ENCODE measurements around the gene LZTS2.
"Not testable (repeated sequence)": the region's sequence is repeated elsewhere in the genome, so short reads cannot be mapped to it uniquely, and the experiment has no call there.

The LZTS2 gene, protein sequence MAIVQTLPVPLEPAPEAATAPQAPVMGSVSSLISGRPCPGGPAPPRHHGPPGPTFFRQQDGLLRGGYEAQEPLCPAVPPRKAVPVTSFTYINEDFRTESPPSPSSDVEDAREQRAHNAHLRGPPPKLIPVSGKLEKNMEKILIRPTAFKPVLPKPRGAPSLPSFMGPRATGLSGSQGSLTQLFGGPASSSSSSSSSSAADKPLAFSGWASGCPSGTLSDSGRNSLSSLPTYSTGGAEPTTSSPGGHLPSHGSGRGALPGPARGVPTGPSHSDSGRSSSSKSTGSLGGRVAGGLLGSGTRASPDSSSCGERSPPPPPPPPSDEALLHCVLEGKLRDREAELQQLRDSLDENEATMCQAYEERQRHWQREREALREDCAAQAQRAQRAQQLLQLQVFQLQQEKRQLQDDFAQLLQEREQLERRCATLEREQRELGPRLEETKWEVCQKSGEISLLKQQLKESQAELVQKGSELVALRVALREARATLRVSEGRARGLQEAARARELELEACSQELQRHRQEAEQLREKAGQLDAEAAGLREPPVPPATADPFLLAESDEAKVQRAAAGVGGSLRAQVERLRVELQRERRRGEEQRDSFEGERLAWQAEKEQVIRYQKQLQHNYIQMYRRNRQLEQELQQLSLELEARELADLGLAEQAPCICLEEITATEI

DNA sequence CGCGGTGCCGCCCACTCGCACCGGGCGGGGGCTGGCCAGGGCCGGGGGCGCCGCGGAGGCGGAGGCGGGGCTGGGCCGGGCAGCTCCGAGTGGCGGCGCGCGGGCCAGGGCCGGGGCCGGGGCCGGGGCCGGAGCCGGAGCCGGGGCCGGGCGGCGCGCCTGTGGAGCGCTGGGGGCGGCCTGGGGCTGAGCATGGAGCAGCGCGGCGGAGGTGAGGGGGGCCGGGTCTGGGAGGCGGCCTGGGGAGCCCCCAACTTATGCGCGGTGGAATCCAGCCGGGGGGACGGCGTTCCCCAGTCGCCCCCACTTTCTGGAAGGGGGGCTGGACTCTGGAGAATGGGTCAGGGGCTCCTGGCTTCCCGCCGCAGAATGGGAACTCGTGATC lies at the start of gene LZTS2:
TSS of gene LZTS2 (plus strand) at position 67 of the 385 bp plus-strand sequence. CDS start 2,731 bp downstream, outside the sequence.
- DNase-seq = no peak

DNA sequence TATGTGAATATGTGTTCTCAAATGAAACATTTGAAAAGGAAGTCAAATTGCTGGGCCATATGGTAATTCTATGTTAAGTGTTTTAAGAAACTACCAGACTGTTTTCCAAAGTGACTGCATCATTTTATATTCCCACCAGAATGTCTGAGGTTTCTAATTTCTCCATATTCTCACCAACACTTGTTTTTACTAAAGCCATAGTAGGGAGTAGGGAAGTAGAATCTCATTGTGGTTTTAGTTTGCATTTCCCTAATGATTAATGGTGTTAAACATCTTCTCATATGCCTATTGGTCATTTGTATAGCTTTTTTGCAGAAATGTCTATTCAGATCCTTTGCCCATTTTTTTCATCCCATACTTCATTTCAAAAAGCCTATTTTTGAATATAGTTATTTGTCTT lies 39.4 kb upstream of the LZTS2 start:
- DNase-seq = no peak

DNA sequence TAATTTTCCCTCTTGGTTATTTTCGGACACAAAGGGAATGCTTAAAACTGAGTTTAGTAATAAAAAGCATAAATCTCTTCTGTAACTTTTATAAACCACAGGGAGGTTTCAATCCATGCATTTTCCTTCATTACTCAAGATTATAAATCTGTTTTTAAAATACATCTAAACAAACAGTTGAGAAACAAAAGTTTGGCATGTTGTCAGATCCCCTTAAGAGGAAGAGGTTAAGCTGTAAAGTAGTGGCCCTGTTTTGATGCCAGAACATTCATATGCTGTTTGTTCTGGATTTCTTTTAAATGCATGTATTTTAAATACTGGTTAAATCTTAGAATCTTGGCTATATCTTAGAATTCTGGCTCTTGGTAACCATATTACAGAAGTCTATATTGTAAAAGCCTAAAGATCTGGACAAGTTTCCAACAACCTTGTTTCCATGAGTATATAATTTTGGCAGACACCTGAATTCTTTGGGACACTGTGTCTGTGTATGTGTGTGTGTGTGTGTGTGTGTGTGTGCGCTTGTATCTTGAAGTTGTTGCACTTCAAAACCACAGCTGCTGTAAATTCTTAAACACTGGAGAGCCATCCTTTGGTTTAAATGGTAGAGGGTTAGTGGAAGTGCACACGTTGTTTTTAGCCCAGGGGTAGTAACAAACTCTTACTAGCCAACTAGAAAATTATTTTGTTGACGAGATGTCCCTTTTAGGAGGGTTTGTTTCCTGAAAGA lies 37.1 kb upstream of the LZTS2 start:
- no peak for DNase-seq

DNA sequence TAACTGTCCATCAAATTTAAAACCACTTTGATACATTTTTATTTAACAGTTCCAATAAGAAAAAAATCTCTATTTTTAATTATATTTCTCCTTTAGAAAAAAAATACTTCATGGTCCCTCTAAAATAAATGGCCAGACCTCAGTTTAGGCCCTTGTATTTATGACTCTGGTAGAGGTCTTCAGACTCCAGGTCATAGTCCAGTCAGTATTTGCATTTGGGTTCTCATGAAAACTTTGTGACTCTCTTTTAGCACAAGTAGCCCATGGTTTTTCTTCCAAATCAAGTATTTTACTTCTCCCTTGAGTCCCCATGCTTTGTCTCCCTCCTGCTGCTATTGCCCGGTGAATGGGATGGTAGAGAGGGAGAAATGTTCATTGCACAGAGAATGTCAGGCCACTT lies 35.8 kb upstream of the LZTS2 start:
- no peak for DNase-seq

DNA sequence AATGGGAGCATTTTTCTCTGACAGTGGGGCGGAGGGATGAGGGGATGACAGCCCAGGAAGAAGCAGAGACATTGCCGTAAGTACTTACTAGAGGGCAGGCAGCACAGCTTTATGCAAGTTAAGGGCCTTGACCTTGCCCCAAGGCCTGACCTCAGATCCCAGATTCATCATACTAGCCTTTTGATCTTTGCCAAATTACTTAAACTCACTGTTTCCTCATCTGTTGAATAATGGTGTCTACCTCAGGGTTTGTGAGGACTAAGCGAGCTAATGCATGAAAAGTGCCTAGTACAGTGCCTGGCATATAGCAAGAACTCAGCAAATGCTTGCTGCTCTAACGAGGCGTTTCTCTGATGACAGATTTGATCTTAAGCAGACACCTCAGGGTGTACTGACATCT lies 33.8 kb upstream of the LZTS2 start:
- DNase-seq = no peak

DNA sequence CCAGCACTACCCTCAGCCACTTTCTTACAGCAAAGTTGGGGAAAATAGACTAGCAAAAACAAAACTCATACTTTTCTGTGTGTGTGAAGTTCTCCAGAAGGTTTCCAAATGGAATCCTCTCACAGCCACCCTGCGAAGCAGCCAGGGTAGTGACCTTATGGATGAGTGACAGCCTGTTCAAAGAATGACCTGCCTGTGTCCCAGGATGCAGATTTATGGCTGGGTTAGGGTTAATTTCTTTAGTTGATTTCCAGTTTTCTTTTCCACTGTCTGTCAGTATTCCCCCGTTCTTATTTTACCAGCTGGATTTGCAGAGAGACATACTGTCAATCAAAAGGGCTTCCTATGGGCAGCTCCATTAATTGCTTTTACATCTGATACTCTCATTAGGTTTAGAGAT lies 32.7 kb upstream of the LZTS2 start:
- no peak for DNase-seq

DNA sequence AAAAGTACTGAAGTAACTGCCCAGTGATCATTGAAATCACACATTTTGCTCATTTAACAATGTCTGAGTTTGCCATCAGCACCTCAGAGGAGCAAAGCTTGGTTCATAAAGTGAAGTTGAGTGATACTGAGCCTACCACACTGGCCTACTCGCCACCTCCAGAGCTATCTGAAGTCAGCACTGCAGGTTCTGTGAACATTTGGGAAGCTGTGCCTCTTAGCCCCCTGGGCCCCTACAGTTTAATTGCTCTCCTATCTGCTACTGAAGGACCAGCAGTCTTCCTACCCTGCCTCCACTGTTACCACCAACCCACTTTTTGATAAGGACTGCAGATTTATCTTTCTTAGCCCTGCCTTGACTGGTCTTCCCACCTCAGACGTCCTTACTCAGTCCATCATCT lies 32.3 kb upstream of the LZTS2 start:
- no peak for DNase-seq

DNA sequence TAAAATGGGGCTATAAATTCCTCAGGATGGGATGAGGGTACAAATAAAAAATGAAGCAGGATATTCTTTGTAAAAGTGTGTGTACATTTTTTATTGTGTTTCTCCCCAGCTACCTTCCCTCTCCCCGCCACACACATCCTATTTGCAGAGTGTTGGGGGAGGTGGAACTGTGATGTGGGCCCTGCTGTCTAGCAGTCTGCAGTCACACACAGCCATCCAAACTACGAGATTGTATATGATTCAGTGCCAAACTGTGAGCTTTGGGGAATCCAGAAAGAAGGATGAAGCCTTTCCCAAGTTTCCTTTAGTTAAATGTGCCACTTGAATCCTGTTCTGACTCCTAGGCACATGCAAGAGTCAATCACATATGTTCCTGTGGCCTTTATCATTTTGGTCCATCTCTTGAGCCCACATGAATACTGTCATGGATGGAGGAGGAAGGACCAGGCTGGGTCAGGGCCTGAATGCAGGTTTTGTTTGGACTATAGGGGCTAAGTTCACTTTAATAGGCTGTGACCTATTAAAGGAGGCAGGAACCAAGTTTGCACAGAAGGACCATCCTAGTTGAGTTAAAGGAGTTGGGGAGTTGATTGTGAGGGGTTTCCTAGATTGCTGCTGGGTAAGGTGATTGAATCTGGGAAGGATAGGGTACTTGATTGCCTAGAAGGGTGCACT lies 31.4 kb upstream of the LZTS2 start:
- no peak for DNase-seq

DNA sequence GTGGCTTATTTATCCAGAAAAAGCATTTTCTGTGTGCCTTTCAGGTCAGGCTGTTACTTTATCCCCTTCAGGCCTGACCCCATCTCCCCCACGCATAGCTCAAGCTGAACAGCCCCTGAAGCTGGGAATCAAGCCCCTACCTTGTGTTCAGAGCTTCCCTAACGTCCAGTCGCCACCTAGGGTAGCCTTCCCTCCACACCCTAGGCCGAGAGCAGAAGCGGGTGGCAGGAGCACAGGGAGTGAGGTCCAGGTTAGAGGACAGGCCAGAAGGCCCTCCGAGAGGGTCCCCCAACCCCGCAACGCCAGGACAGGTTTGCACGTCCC lies 30.8 kb upstream of the LZTS2 start:
- no peak for DNase-seq

DNA sequence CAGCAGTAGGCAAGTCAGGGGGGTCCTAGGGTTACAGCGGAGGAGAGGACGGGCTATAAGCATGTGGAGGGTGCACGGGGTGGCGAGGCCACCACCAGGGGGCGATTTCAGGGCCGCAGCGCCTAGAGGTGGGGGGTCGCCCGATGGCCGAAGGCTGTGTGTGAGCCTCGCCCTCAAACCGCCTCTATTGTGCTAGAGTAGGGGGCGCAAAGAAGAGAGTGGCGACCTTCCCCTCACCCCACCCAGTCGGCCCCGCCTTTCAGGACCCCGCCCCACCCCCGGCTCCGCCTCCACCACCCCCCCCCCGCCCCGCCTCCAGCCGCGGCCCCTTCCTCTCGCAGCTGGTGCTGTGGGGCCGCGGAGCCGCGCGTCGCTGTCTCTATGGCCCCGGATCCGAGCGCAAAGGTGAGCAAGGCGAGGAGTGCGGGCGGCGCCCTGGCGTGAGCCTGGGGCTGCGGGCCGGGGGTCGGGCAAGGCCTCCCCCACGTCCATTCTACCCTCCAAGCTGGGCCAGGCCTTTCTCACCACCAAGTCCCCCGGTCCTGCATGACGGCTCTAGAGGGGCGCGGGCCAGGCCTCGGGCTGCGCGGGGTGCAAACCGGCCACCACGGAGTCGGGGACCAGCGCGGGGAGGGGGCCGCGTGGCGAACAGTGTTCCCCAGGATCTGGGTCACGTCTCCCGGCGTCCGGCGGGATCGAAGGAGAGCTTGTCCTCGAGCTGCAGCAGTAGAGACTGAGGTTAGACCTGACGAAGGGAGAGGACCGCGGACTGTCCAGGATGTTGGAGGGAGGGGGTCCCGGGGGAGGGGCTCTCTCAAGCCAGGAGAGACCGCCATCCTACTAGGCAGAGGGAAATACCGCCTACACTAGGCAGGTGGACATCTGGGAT lies 30.2 kb upstream of the LZTS2 start, which contains the start of gene SEMA4G:
TSS of gene SEMA4G (plus strand) at position 318 of the 889 bp plus-strand sequence. CDS start 3,409 bp downstream, outside the sequence.
- DNase-seq = peak; percentile 46

DNA sequence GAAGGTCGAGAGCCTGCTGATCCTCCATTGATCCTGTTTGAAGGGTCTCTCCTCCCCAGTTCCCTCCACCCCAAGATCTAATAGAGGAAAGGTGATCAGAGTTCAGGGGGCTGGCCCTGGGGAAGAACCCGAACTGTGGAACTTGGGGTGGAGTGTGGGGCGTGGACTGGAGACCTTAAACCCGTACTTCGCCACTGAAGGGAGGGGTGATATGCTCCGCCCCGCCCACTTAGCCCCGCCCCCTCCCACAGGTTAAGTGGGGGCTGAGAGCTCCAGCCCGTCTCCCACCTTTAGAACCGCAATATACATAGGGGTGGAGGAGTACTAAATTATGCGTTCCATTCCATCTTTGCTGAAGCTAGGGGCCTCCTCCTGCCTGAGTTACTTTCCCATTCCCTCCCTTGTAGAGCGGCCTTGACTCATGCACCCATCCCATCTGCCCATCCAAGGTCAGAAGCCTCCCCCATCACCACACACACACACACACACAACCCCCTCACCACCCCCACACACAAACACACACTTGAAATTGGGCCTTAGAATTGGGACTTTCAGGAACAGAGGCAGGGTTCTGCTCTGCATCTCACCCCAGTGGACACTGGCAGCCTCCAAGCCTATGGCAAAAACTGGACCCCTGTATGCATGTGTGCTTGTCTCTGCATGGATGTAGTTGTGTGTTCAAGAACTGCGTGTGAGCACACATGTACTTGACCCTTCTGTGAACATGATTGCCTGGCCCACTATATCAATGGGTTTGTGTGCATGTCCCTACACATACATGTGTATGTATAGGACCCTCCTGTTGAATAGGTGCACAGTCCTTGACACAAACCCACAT lies 29.3 kb upstream of the LZTS2 start:
- peak; percentile 57 for DNase-seq

DNA sequence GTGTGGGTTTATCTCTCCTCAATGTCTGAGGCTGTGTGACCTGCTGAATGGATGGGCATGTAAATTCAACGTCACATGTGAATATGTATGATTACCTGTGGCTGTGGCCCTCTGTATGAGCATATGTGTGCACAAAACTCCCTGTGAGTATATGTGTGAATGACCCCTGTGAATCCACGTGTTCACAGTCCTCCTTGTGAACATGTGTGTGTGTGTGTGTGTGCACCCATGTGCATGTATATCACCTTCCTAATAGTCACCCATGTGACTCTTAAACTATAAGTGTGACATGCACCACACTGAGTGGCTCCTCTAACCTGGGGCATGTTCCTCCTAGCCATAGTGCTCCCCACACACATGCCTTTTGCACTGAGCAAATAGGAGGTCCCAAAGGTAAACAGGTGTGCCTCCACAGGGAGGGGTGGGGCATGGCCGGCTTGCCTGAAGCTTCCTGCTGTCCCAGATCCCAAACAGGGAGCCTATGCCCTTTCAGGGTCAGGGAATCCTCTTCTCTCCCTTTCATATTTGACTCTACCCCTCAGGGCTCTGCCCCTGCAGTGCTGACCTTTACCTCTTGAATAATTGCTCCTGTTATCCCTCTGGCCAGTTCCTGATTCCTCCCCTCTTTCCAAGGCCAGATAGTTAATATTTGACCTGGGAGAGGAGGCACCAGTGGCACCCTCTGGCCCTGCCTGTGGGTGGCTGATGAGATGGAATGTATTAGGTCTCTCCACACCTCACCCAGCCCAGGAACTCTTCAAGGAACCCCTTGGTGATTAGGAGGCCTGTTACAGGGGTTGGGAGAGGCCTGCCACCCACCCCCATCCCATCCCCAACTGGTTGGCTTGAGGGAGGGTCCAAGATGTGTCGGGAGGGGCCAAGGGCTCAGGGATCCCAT lies 28.4 kb upstream of the LZTS2 start:
- no peak for DNase-seq

DNA sequence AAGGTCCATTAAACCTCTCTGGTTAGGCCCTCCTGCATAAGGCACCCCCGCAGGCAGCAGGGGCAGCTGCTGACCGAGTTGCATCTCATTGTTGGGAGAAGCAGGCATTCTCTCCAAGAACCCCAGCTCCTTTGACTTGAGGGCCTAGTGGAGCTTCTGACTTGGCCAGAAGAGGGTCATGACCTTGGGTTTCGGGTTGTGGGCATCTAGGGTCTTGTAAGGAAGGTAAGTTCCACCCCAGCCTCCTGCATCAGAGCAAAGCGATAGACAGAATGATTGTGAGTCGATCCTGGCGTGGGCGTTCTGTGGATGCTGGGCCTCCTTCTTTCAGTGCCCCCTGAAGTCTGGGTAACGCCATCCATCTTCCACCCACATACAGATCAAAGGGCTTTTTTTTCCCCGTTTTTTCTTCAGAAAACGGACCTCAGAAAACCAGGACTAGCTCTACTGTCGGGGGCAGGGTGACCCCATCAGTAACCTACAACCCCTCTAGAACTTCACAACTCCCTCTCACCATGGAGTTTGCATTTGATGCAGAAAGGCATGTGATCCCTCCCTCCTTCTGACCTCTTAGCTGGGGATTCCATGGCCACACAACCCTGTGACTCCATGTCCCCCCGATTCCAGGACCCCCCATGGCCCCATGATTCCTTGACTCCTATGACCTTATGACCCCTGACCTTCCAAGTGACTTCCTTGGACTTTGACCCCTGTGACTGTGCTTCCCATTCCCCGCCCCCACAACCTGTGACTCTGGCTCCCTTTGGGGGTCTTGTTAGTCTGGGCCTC lies 27.3 kb upstream of the LZTS2 start:
- no peak for DNase-seq

DNA sequence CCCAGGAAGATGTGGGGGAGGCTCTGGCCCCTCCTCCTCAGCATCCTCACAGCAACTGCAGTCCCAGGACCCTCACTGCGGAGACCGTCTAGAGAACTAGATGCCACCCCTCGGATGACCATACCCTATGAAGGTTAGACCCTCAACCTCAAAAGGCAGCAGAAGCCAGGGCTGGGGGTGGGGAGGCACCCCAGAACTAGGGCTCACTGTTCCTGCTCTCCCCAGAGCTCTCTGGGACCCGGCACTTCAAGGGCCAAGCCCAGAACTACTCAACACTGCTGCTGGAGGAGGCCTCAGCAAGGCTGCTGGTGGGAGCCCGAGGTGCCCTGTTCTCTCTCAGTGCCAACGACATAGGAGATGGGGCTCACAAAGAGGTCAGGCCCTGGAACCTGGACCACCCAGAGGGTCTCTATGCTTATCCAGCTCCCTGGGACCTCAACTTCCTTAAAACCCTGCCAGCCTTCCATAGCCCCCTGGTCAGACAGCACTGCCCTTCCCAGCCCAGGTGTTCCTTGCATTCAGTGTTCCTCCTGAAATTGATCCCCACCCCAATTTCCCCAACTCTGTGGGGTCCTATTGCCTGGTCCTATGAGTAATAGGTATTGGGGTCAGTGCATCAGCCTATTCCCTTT lies 26.6 kb upstream of the LZTS2 start:
- no peak for DNase-seq

DNA sequence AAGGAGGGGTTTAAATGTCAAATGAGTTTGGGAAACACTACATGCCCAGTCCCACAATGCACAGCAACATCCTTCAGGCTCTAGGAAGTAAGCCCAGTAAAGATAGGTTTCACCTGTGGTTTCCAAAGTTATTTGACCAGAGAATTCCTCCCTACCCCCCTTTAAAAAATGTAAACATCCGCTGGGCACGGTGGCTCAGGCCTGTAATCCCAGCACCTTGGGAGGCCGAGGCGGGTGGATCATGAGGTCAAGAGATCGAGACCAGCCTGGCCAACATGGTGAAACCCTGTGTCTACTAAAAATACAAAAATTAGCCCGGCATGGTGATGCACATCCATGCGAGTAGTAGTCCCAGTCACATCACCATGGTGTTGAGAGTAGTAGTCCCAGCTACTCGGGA lies 24.2 kb upstream of the LZTS2 start:
- not testable (repeated sequence) for DNase-seq

DNA sequence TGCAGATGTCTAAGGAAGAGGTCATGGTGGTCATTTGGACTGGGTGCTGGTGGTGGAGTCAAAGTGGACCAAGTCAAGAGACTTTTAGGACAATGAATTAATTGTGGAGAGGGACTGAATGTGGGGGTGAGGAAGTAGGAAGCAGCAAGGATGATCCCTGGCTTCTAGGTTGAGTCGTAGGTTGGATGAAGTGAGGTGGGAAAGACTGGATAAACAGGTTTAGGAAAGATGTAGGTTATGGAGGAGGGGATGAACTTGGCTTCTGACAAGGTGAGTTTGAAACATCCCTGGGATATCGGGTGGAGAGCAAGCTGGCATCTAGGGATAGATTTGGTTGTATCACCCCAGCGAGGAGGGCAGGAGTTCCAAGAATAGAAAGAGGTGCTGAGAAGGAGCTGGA lies 22.7 kb upstream of the LZTS2 start:
- DNase-seq = no peak

DNA sequence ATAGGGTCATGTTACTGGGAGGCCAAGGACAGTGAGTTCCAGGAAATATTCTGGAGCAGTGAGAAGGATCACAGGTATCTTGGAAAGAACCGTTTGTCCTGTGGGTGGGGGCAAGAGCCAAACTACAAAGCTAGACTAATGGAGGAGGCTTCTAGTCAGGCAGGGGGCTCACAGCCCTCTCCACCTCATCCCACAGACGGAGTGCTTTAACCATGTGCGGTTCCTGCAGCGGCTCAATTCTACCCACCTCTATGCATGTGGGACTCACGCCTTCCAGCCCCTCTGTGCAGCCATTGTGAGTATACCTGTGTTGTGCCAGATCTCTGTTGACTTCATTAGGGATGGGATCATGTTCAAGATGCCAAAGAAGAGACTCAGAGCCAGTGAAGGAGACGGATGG lies 22.2 kb upstream of the LZTS2 start:
- no peak for DNase-seq

DNA sequence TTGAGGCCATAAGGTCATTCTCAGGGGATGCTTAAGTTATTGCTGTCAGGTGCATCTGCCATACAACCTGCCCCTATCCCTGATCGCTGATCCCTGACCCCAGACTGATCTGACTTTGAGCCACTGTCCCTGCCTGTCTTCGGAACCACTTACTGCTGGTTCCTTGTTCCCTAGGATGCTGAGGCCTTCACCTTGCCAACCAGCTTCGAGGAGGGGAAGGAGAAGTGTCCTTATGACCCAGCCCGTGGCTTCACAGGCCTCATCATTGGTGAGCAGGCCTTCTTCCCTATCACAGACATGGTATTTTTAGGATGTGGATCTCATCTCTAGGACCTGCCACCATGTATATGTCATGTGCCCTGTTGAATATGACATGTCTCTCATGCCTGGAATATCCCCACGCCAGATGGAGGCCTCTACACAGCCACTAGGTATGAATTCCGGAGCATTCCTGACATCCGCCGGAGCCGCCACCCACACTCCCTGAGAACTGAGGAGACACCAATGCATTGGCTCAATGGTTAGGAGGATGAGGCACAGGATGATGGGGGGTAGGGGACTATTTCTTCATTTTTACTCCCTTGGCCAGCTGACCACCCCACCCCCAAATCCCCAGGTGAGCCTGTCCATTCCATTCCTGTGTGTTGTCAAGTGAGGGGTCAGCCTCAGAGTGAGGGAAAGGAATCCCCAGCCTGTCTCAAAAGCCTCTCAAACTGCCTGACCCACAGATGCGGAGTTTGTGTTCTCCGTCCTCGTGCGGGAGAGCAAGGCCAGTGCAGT lies 21.3 kb upstream of the LZTS2 start:
- DNase-seq = no peak
